Measurements from ENCODE around the gene U2AF2. TPM values are rescaled to one million over a fixed set of nuclear protein-coding genes. Genes with fewer than 3 reads are reported as not detected.

Gene U2AF2
- total RNA-seq, 1 donor from 2014 or later, result 365 TPM

DNA sequence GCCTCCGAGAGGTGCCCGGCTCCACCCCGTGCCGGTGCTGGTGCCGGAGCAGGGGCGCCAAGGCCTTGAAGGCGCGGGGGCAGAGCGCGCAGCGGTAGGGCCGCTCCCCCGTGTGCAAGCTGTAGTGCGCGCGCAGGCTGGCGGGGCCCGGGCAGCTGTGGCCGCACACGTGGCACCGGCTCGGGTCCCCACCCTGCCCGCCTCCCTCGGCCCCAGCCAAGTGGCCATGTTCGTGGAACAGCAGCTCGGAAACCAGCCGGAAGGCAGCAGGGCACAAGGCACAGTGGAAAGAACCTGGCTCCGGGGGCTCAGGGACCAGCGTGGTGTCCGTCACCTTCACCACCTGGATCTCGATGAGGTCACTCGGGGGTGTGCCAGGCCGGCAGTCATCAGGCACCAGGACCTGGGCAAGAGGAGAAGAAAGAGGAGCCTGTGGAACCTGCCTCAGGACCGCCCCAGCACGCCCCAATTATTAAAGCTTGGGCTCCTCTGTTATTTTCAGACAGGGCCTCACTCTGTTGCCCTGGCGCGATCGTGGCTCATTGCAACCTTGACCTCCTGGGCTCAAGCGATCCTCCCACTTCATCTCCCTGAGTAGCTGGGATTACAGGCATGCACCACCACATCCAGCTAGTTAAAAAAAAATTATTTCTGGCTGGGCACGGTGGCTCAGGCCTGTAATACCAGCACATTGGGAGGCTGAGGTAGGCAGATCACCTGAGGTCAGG is 32.4 kb upstream of the U2AF2 start:
- Mint-ChIP-seq H3K9me3 (peaks cover 3% of the 10 kb centered on the region), H3K4me3 (no peak overlapping the region)
- no peak for DNase-seq (ENCODE audit: low read depth, low spot score)

DNA sequence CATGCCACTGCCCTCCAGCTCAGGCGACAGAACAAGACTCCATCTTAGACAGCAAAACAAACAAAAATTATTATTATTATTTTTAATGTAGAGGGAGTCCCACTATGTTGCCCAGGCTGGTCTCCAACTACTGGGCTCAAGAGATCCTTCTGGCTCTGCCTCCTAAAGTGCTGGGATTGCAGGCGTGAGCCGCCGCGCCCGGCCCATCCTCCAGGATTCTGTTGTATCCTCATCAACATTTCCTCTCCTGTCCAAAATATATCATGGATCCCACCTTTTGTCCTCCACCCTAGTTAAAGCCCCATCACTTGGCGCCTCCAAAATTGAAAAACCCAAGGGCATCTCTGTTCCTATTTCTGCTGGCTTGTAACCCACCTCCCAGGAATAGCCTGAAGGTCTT is 31.7 kb upstream of the U2AF2 start:
- peak overlapping the region; percentile 92 for H3K4me3 Mint-ChIP-seq
- peaks cover 20% of the 10 kb centered on the region for H3K4me1 Mint-ChIP-seq
- no peak for TF ChIP-seq CTCF (conservative IDR thresholded peaks at IDR 0.05)
- H3K27me3 Mint-ChIP-seq (ENCODE audit: low read depth), result peaks cover 5% of the 10 kb centered on the region
- peaks cover 11% of the 10 kb centered on the region for H3K36me3 Mint-ChIP-seq (ENCODE audit: low read depth)
- peaks cover 3% of the 10 kb centered on the region for H3K9me3 Mint-ChIP-seq
- no peak overlapping the region for H3K27ac Mint-ChIP-seq (ENCODE audit: unreplicated experiment)
- DNase-seq (ENCODE audit: low read depth, low spot score), result no peak

More for the DNA sequence above, 32.4 kb upstream of the U2AF2 start:
- Mint-ChIP-seq H3K27me3 (ENCODE audit: low read depth) (peaks cover 5% of the 10 kb centered on the region), H3K27ac (ENCODE audit: unreplicated experiment) (no peak overlapping the region), H3K4me1 (peaks cover 22% of the 10 kb centered on the region), H3K36me3 (ENCODE audit: low read depth) (peaks cover 13% of the 10 kb centered on the region)
- no peak for TF ChIP-seq CTCF (conservative IDR thresholded peaks at IDR 0.05)

- DNase-seq (ENCODE audit: low read depth, low spot score), result no peak
Observed at GRCh38 chr19:55623561-55623960, 31.3 kb upstream of the U2AF2 start.

DNA sequence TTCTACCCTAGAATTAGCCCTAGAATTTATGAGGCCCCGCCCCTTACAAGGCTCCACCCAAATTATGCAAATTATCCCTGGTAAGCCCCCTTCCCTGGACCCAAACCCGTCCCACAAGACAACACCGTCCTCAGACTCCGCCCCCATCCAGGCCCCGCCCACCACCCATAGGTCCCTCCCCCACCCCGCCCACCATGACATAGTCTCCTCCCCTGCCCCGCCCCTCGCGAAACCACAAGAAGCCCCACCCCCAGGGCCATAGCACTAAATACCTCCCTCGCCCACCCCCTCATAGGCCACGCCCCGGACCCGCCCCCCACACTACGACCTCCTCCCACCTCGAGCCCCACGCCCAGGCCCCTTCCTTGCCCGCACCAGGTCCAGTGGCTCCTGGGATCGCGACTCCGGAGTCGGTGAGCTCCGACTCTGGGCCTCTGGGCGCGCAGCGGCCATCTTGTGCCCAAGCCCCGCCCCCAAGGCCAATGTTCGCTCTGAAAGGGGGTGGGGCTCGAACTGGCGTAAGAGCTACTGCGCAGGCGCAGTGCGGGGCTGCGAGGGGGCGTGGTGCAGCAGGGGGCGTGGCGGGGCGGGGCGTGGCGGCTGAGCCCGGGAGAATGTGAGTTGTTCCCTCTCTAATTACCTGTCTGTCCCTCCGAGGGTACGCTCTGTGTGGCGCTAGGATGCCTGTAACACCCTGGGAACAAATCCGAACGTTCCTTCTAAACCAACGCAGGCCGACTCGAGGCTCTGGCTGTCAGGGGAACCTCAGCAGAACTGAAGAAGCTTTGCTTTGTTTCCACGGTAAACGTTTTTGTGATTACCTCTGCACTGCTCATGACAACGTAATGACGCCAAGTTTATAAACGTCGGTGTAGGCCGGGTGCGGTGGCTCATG is 30.5 kb upstream of the U2AF2 start, which contains the start of gene ZNF784:
ZNF784 (minus strand) TSS at position 458 of the 895 bp plus-strand sequence; CDS start at position 453, 5 bp downstream.
- peaks cover 3% of the 10 kb centered on the region for H3K9me3 Mint-ChIP-seq
- peak within 1 kb of the TSS; percentile 92 for H3K4me3 Mint-ChIP-seq
- peaks cover 20% of the 10 kb centered on the region for H3K4me1 Mint-ChIP-seq
- H3K27me3 Mint-ChIP-seq (ENCODE audit: low read depth), result peaks cover 5% of the 10 kb centered on the region
- H3K36me3 Mint-ChIP-seq (ENCODE audit: low read depth), result peaks cover 11% of the 10 kb centered on the region
- DNase-seq (ENCODE audit: low read depth, low spot score), result peak; percentile 96
- no peak for TF ChIP-seq CTCF (conservative IDR thresholded peaks at IDR 0.05)
- peak within 1 kb of the TSS; percentile 99 for H3K27ac Mint-ChIP-seq (ENCODE audit: unreplicated experiment)

More at GRCh38 chr19:55623561-55623960, 31.3 kb upstream of the U2AF2 start:
- peaks cover 5% of the 10 kb centered on the region for H3K27me3 Mint-ChIP-seq (ENCODE audit: low read depth)
- peaks cover 11% of the 10 kb centered on the region for H3K36me3 Mint-ChIP-seq (ENCODE audit: low read depth)
- peaks cover 20% of the 10 kb centered on the region for H3K4me1 Mint-ChIP-seq
- peak overlapping the region; percentile 92 for H3K4me3 Mint-ChIP-seq
- peaks cover 3% of the 10 kb centered on the region for H3K9me3 Mint-ChIP-seq
- TF ChIP-seq CTCF (conservative IDR thresholded peaks at IDR 0.05), result no peak
- H3K27ac Mint-ChIP-seq (ENCODE audit: unreplicated experiment), result no peak overlapping the region

DNA sequence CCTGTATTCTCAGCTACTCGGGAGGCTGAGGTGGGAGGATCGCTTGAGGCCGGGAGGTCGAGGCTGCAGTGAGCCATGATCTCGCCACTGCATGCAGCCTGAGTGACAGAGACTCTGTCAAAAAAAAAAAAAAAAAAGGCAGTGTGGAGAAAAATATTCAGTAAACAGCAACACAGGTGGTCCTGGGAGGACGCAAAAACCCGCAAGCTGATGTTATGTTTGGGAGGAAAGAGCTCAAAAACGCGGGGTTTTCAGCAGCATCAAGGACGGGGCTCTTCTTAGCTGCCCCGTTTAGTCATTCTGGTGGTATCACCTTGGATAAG is 29.9 kb upstream of the U2AF2 start:
- peaks cover 5% of the 10 kb centered on the region for H3K27me3 Mint-ChIP-seq (ENCODE audit: low read depth)
- peaks cover 3% of the 10 kb centered on the region for H3K9me3 Mint-ChIP-seq
- H3K36me3 Mint-ChIP-seq (ENCODE audit: low read depth), result peaks cover 11% of the 10 kb centered on the region
- TF ChIP-seq CTCF (conservative IDR thresholded peaks at IDR 0.05), result no peak
- no peak for DNase-seq (ENCODE audit: low read depth, low spot score)
- peak overlapping the region; percentile 92 for H3K4me3 Mint-ChIP-seq
- peaks cover 20% of the 10 kb centered on the region for H3K4me1 Mint-ChIP-seq
- peak overlapping the region; percentile 99 for H3K27ac Mint-ChIP-seq (ENCODE audit: unreplicated experiment)
